ENCODE data around the gene STAT6.

The STAT6 gene

GRCh38 chr12:57157588-57158173, 46.5 kb upstream of the STAT6 start:
- no peak for TF ChIP-seq CTCF (IDR thresholded peaks at IDR 0.05; ENCODE audit: low read length)
- no peak for TF ChIP-seq EZH2 (IDR thresholded peaks at IDR 0.05; ENCODE audit: borderline replicate concordance, low read length)
- Histone ChIP-seq H4K20me1 (ENCODE audit: insufficient read depth, low read length) (no peaks in the 10 kb centered on the region), H3K9me3 (ENCODE audit: low read length) (no peaks in the 10 kb centered on the region), H3K36me3 (ENCODE audit: insufficient read depth, low read length) (no peaks in the 10 kb centered on the region), H3K9me2 (ENCODE audit: low read depth, low read length) (no peaks in the 10 kb centered on the region), H3K4me3 (ENCODE audit: low read depth, low read length, poor library complexity, severe bottlenecking) (no peak overlapping the region), H3K4me2 (ENCODE audit: low read length) (no peak overlapping the region), H3K9ac (ENCODE audit: low read length) (no peak overlapping the region), H3K27me3 (ENCODE audit: insufficient read depth, low read length) (peaks cover 9% of the 10 kb centered on the region; the same call in 1 of the 2 replicates), H2AFZ (ENCODE audit: low read length) (no peak overlapping the region), H3K4me1 (ENCODE audit: insufficient read depth, low read length, severe bottlenecking) (no peaks in the 10 kb centered on the region), H3K27ac (ENCODE audit: low read depth, low read length, poor library complexity, severe bottlenecking) (no peak overlapping the region), H3K79me2 (ENCODE audit: insufficient read depth, low read length) (no peaks in the 10 kb centered on the region), H3F3A (ENCODE audit: insufficient read depth, low read length) (no peaks in the 10 kb centered on the region)

- Histone ChIP-seq H2AFZ (ENCODE audit: low read length) (no peak overlapping the region), H3K27me3 (ENCODE audit: insufficient read depth, low read length) (peaks cover 9% of the 10 kb centered on the region; the same call in 1 of the 2 replicates), H3K79me2 (ENCODE audit: insufficient read depth, low read length) (no peaks in the 10 kb centered on the region), H3F3A (ENCODE audit: insufficient read depth, low read length) (no peaks in the 10 kb centered on the region), H3K4me3 (ENCODE audit: low read depth, low read length, poor library complexity, severe bottlenecking) (no peak overlapping the region), H3K27ac (ENCODE audit: low read depth, low read length, poor library complexity, severe bottlenecking) (no peak overlapping the region), H3K9me3 (ENCODE audit: low read length) (no peaks in the 10 kb centered on the region), H4K20me1 (ENCODE audit: insufficient read depth, low read length) (no peaks in the 10 kb centered on the region), H3K4me1 (ENCODE audit: insufficient read depth, low read length, severe bottlenecking) (no peaks in the 10 kb centered on the region), H3K9me2 (ENCODE audit: low read depth, low read length) (no peaks in the 10 kb centered on the region), H3K9ac (ENCODE audit: low read length) (no peak overlapping the region), H3K36me3 (ENCODE audit: insufficient read depth, low read length) (no peaks in the 10 kb centered on the region), H3K4me2 (ENCODE audit: low read length) (no peak overlapping the region)
- no peak for TF ChIP-seq CTCF (IDR thresholded peaks at IDR 0.05; ENCODE audit: low read length)
These were observed 45.7 kb upstream of the STAT6 start for GRCh38 chr12:57156701-57157403.

- H4K20me1 ChIP-seq (ENCODE audit: insufficient read depth, low read length), result no peaks in the 10 kb centered on the region
- H3K4me2 ChIP-seq (ENCODE audit: low read length), result no peak overlapping the region
- no peaks in the 10 kb centered on the region for H3K36me3 ChIP-seq (ENCODE audit: insufficient read depth, low read length)
- no peaks in the 10 kb centered on the region for H3K4me1 ChIP-seq (ENCODE audit: insufficient read depth, low read length, severe bottlenecking)
- no peak overlapping the region for H3K4me3 ChIP-seq (ENCODE audit: low read depth, low read length, poor library complexity, severe bottlenecking)
- no peak overlapping the region for H2AFZ ChIP-seq (ENCODE audit: low read length)
- peaks cover 9% of the 10 kb centered on the region; the same call in 1 of the 2 replicates for H3K27me3 ChIP-seq (ENCODE audit: insufficient read depth, low read length)
- no peaks in the 10 kb centered on the region for H3K9me3 ChIP-seq (ENCODE audit: low read length)
- no peak overlapping the region for H3K9ac ChIP-seq (ENCODE audit: low read length)
- H3K9me2 ChIP-seq (ENCODE audit: low read depth, low read length), result no peaks in the 10 kb centered on the region
- no peaks in the 10 kb centered on the region for H3K79me2 ChIP-seq (ENCODE audit: insufficient read depth, low read length)
- H3F3A ChIP-seq (ENCODE audit: insufficient read depth, low read length), result no peaks in the 10 kb centered on the region
- TF ChIP-seq EZH2 (IDR thresholded peaks at IDR 0.05; ENCODE audit: borderline replicate concordance, low read length) (no peak), CTCF (IDR thresholded peaks at IDR 0.05; ENCODE audit: low read length) (no peak)
- no peak overlapping the region for H3K27ac ChIP-seq (ENCODE audit: low read depth, low read length, poor library complexity, severe bottlenecking)
These were observed 43.8 kb upstream of the STAT6 start for GRCh38 chr12:57154804-57155434.
